NT2/D1 (cell line): ENCODE results near the gene COL20A1.

Source experiments
- SUZ12 ChIP-seq: IDR thresholded peaks from 2 replicates; pipeline ENCODE4 v1.6.1; 2011; ENCODE audit not compliant: insufficient read length, insufficient read depth; ENCODE audit errors: extremely low read depth
- YY1 ChIP-seq: IDR thresholded peaks from 2 replicates; pipeline ENCODE4 v1.6.1; 2011; ENCODE audit not compliant: insufficient read length, insufficient read depth
- ZNF274 ChIP-seq: IDR thresholded peaks from 2 replicates; pipeline ENCODE4 v1.6.1; 2011; ENCODE audit warnings: mild to moderate bottlenecking, low read depth, low read length

GRCh38 chr20:63297371-63297781 is 4.4 kb downstream of the COL20A1 start:
- TF ChIP-seq YY1 = no peak
- TF ChIP-seq SUZ12 = no peak
- no peak for TF ChIP-seq ZNF274
